Measurements from ENCODE around the gene DAPK1. TPM values are rescaled to one million over a fixed set of nuclear protein-coding genes. Genes with fewer than 3 reads are reported as not detected.

The DAPK1 gene
- total RNA-seq, 1 donor from 2014 or later, result 3.6 TPM

DNA sequence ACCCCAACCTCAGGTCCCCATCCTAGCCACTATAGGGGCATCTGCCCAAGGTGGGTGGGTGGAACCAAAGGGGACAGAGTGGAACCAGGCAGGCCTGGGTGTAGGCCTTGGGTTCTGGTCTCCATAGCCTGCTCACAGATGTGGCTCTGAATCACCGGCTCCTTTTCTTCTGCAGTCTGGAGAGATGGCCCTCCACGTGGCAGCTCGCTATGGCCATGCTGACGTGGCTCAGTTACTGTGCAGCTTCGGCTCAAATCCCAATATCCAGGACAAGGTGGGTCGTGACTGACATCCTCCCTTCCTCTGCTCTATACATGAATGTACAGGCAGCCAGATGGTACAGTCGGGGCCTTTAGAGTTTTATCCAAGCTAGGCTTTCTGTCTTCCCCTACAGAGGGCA, 150.9 kb downstream of the DAPK1 start:
- intact Hi-C loops (cut with micrococcal nuclease), result no loop called here
- Mint-ChIP-seq H3K27ac (no peak overlapping the region), H3K27me3 (peaks cover under 1% of the 10 kb centered on the region), H3K9me3 (no peaks in the 10 kb centered on the region), H3K4me1 (no peaks in the 10 kb centered on the region), H3K36me3 (ENCODE audit: low read depth) (no peaks in the 10 kb centered on the region), H3K4me3 (no peak overlapping the region)
- no peak for DNase-seq

DNA sequence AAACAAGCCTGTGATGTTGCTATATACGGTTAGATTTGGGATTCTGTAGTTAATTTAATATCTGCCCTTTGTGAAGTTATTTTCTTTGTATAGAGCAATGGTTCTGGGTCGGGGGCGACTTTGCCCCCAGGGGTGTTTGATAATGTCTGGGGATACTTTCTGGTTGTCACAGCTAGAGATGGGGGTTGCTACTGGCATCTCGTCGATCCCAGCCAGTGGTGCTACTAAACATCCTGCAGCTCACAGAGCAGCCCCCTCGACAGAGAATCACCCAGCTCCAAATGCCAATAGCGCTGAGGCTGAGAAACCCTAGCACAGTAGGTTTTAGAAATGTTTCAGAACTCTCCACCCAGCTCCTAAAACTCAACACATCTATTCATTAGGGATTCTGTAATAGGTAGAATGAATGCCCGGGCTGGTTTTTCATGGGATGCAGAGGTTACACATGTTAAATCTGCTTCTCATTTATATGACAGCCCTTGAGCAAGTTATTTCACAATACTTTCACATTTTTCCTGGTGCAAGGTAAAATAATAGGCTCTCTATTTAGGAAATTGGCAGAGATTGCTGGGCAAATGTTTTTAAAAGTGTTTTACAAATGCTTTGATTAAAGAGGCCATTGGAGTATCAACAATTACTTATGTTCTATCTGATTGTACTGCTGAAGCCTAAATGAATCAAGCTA, 153.1 kb downstream of the DAPK1 start:
- Mint-ChIP-seq H3K4me1 (no peaks in the 10 kb centered on the region), H3K4me3 (no peak overlapping the region), H3K27me3 (no peaks in the 10 kb centered on the region), H3K36me3 (ENCODE audit: low read depth) (no peaks in the 10 kb centered on the region), H3K27ac (no peak overlapping the region), H3K9me3 (no peaks in the 10 kb centered on the region)
- DNase-seq, result no peak
- intact Hi-C loops (cut with micrococcal nuclease), result no loop called here

DNA sequence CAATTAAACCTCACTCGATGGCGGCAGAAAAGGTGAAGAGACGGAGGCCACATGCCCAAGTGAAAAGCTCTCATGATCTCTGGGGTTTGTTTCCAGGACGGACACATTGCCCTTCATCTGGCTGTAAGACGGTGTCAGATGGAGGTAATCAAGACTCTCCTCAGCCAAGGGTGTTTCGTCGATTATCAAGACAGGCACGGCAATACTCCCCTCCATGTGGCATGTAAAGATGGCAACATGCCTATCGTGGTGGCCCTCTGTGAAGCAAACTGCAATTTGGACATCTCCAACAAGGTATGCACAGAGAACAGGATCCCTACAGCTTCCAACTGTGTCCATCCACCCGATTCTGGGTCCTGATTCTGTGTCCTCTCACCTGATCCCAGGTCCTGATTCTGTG, 153.8 kb downstream of the DAPK1 start:
- no peaks in the 10 kb centered on the region for H3K36me3 Mint-ChIP-seq (ENCODE audit: low read depth)
- intact Hi-C loops (cut with micrococcal nuclease), result no loop called here

DNA sequence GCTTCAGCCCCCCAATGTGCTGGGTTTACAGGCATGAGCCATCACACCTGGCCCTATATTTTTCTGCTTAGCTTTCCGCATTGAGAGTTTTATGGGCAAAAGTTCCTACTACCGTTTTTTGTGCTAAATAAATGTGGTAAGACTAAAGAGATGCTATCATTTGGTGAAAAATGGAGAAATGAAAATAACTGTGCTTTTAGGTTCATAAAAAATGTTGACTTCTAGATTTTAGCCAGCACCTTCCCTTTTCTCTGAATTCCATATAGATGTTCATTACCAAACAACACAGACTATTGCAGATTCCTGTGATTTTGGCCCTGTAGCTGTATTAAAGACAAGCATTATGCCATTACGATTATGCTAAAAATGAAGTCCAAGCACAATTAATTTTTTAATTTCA, 156.3 kb downstream of the DAPK1 start:
- H3K9me3 Mint-ChIP-seq, result no peaks in the 10 kb centered on the region
- H3K36me3 Mint-ChIP-seq (ENCODE audit: low read depth), result no peaks in the 10 kb centered on the region

More for the DNA sequence above, 153.8 kb downstream of the DAPK1 start:
- Mint-ChIP-seq H3K9me3 (no peaks in the 10 kb centered on the region), H3K27me3 (no peaks in the 10 kb centered on the region), H3K27ac (no peak overlapping the region), H3K4me1 (no peaks in the 10 kb centered on the region), H3K4me3 (no peak overlapping the region)
- DNase-seq, result no peak

DNA sequence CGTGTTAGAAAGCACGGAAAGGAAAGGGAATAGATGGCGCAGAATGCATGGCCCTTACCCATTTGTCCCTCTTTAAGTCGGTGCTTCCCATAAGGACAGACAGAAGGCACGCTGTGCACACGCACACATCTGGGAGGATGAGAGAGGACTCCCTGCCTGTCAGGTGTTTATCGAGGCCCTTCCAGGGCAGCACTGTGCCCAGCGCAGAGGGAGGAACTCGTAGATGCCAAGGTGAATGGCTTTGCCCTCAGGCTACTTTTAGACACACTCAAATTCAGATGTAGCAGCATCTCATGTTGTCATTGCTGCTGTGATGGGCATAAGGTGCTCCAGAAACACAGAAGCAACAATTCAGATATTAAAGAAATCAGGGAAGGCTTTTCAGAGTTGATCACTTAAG, 158.1 kb downstream of the DAPK1 start:
- DNase-seq, result no peak
- Mint-ChIP-seq H3K27me3 (no peaks in the 10 kb centered on the region), H3K36me3 (ENCODE audit: low read depth) (no peaks in the 10 kb centered on the region), H3K27ac (no peak overlapping the region), H3K4me3 (no peak overlapping the region), H3K4me1 (no peaks in the 10 kb centered on the region), H3K9me3 (no peaks in the 10 kb centered on the region)
- intact Hi-C loops (cut with micrococcal nuclease), result no loop called here

More for the DNA sequence above, 156.3 kb downstream of the DAPK1 start:
- Mint-ChIP-seq H3K4me3 (no peak overlapping the region), H3K4me1 (no peaks in the 10 kb centered on the region), H3K27me3 (no peaks in the 10 kb centered on the region), H3K27ac (no peak overlapping the region)
- intact Hi-C loops (cut with micrococcal nuclease), result no loop called here
- DNase-seq, result no peak

DNA sequence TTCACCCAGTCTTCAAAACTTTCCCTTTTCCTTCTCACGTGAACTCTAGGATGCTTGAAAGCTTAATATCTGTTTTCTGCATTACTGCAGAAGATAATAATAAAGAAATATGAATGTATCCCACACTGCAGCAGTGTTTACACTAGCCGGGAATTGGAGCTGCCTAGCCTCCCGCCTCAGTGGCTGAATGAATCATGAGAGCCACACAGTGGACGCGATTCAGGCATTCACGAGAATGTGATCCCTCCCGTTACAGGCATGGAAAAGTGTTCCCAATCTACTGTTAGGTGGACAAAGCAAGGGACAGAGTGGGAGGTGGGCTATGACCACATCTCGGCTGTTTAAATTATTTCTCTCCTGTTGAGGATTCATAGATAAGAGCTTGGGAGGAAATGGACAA, 158.8 kb downstream of the DAPK1 start:
- no peak for DNase-seq
- Mint-ChIP-seq H3K36me3 (ENCODE audit: low read depth) (no peaks in the 10 kb centered on the region), H3K9me3 (no peaks in the 10 kb centered on the region), H3K4me3 (no peak overlapping the region), H3K27me3 (no peaks in the 10 kb centered on the region), H3K4me1 (no peaks in the 10 kb centered on the region), H3K27ac (no peak overlapping the region)
- intact Hi-C loops (cut with micrococcal nuclease), result no loop called here

DNA sequence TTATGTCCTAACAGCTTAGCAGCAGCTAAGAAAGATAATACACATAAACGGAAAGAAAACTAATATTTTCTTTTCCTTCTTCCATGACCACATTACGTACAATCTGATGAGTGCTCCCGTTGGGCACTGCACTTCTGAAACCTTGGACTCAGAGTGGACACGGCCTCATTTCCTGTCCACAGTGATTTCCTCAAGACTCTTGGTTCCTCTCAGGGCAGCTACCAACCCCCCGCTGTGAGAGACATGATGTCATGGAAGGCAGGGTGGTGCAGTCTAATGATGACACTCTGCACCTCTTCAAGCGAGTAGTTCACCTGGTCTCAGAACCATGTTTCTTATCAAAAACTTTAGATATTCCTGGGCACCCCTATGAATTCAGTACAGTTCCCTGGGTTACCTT, 159.5 kb downstream of the DAPK1 start:
- H3K9me3 Mint-ChIP-seq, result no peaks in the 10 kb centered on the region
- no peaks in the 10 kb centered on the region for H3K4me1 Mint-ChIP-seq
- intact Hi-C loops (cut with micrococcal nuclease), result no loop called here

DNA sequence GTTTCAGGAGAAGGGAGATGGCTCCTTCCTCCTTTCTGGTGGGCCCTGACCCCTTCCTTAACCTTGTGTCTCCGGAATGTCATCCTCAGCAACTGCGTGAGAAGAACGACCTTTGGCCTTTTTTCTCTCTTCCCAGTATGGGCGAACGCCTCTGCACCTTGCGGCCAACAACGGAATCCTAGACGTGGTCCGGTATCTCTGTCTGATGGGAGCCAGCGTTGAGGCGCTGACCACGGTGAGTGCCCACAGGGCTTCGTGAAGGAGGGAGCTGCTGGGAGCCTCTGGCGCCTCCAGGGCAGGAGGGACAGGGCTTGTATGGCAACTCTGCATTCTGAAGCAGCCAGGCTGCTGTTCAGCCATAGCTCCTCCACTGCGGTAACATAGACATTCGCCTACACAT, 160.2 kb downstream of the DAPK1 start:
- Mint-ChIP-seq H3K4me3 (no peak overlapping the region), H3K4me1 (peaks cover 2% of the 10 kb centered on the region), H3K9me3 (no peaks in the 10 kb centered on the region), H3K36me3 (ENCODE audit: low read depth) (no peaks in the 10 kb centered on the region), H3K27me3 (peaks cover 2% of the 10 kb centered on the region), H3K27ac (no peak overlapping the region)
- DNase-seq, result no peak
- intact Hi-C loops (cut with micrococcal nuclease), result no loop called here

More for the DNA sequence above, 159.5 kb downstream of the DAPK1 start:
- H3K27me3 Mint-ChIP-seq, result no peaks in the 10 kb centered on the region
- no peak overlapping the region for H3K27ac Mint-ChIP-seq
- no peak overlapping the region for H3K4me3 Mint-ChIP-seq
- no peak for DNase-seq
- H3K36me3 Mint-ChIP-seq (ENCODE audit: low read depth), result no peaks in the 10 kb centered on the region

DNA sequence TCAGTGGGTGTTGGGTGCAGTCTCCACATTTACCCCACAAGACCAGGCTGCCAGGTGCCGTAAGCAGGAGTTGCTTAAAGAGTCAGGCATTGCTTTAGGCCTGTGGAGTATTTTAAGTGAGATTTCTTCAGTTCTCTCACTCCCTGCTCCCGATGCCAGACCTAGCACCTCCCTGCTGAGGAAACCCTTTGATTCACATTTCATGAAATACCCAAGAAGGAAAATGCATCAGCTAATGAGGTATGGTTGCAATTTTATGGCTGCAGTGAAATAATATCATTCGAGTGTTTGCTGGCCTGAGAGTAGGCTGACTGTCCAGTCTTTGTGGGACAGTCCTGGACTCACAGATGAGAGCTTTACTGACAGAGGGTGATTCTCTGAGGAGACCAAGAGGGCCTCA, 160.8 kb downstream of the DAPK1 start:
- no peak for DNase-seq
- H3K4me3 Mint-ChIP-seq, result no peak overlapping the region
- no peaks in the 10 kb centered on the region for H3K36me3 Mint-ChIP-seq (ENCODE audit: low read depth)
- peaks cover 4% of the 10 kb centered on the region for H3K4me1 Mint-ChIP-seq
- H3K9me3 Mint-ChIP-seq, result no peaks in the 10 kb centered on the region
- intact Hi-C loops (cut with micrococcal nuclease), result no loop called here
- H3K27ac Mint-ChIP-seq, result no peak overlapping the region
- peaks cover 3% of the 10 kb centered on the region for H3K27me3 Mint-ChIP-seq

DNA sequence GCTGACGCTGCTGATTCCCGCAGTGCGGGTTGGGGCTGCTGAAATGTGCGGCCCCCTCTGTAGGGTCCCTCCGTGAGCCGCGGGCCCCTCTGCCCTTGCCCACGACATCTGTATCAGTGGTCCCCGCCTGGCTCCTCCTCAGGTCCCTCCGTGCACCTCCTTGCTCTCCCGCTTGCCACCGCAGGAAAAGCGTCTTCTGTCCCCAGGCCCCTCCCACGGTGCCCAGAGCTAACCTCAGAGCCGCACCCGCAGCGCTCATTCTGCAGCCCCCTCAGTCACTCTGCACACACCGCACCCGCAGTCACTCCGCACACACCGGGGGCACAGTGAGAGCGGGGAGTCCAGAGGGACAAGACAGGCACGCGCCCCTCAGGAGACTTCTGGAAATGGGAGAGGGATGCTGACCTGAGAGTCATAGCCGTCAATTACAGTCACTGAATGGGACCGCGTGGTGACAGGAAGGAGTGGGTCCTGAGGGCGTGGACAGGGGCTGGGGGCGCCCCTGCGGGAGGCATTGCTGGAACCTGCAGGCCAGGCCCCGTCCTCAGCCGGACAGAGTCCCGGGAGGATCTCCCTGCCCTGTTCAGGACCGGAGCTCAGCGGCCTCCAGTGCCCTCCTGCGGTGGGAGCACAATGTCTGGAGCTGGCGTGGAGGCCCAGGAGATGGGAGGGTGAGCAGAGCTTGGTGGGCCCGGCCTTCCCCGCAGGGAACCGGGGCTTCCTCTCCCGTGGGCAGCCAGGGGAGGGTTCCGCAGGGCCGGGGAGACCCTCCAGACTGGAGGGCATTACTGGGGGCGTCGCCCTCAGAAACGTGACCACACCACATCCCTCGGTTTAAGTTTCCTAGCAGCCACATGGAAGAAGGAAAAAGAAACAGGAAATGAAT, 162.1 kb downstream of the DAPK1 start:
- intact Hi-C loops (cut with micrococcal nuclease), result no loop called here
- no peak for DNase-seq

DNA sequence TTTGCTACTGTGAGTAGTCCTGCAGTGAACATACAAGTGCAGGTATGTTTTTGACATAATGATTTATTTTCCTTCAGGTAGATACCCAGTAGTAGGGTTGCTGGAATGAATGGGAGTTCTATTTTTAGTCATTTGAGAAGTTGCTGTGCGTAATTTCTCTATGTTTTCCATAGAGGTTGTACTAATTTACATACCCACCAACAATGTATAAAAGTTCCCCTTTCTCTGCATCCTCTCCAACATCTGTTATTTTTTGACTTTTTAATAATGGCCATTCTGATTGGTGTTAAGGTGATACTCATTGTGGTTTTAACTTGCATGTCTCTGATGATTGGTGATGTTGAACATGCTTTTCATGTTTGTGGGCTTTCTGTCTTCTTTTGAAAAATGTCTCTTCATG, 163.6 kb downstream of the DAPK1 start:
- no peak for DNase-seq
- Mint-ChIP-seq H3K27ac (no peak overlapping the region), H3K27me3 (peaks cover 3% of the 10 kb centered on the region), H3K9me3 (no peaks in the 10 kb centered on the region), H3K36me3 (ENCODE audit: low read depth) (no peaks in the 10 kb centered on the region), H3K4me1 (peaks cover 4% of the 10 kb centered on the region), H3K4me3 (no peak overlapping the region)
- intact Hi-C loops (cut with micrococcal nuclease), result no loop called here

More for the DNA sequence above, 162.1 kb downstream of the DAPK1 start:
- Mint-ChIP-seq H3K9me3 (no peaks in the 10 kb centered on the region), H3K36me3 (ENCODE audit: low read depth) (no peaks in the 10 kb centered on the region), H3K27ac (no peak overlapping the region), H3K27me3 (peaks cover 3% of the 10 kb centered on the region), H3K4me1 (peaks cover 4% of the 10 kb centered on the region), H3K4me3 (no peak overlapping the region)

DNA sequence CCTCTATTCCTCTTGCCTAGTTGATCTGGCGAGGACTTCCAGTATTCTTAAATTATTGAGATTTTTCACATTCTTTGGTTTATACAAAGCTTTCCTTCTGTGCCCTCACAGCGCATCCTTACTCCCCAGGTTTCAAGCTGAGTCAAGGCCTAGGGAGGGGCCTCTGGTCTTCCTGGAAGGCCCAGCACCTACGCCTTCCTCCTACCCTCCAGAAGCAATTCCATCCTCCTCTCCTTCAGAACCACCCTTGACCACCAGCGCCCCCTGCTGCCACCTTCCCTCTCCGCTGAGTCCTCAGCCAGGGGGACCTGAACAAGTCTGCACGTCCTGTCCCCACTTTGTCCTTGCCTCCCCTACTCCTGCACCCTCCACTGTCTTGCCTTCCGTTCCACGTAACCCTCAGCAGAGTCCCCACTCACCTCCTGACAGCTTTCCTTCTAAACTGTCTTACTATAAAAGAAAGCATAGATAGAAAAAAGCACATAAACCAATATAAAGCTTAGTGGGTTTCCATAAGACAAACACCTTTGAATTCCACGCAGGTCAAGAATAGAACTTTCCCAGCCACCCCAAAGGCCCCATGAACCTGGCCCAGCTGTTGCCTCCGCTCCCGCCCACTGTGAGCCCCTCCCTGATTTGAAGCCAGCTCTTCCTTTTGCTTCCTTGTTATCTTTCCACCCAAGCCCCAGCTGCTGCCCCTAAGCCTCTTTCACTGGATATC, 165.3 kb downstream of the DAPK1 start:
- Mint-ChIP-seq H3K36me3 (ENCODE audit: low read depth) (no peaks in the 10 kb centered on the region), H3K27ac (no peak overlapping the region), H3K27me3 (peaks cover 3% of the 10 kb centered on the region), H3K9me3 (no peaks in the 10 kb centered on the region), H3K4me3 (no peak overlapping the region), H3K4me1 (peaks cover 4% of the 10 kb centered on the region)
- intact Hi-C loops (cut with micrococcal nuclease), result loop anchor here (1.0 kb wide), 1 partner anchor 326 kb away; no protein-coding TSS in a partner anchor
- DNase-seq, result peak; percentile 80

DNA sequence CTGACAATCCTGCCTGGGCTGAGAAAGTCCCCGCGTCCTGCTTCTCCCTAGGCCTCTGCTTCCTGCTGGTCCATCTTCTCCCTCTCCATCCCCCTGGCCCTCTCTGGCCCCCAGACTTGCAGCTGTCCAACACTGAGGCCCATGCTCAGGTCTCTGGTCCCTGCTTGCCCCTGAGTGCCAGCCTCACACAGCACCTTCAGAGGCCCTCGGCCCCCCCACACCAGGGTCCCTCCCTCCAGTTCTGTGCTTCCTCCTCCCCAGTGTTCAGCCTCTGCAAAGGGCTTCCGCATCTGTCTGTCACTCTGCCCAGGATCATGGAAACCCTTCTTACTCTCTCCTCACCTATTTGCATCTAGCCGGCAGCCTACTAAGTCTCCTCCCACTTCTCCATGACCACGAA, 165.9 kb downstream of the DAPK1 start:
- no peak for DNase-seq
- Mint-ChIP-seq H3K27ac (no peak overlapping the region), H3K4me1 (peaks cover 4% of the 10 kb centered on the region), H3K36me3 (ENCODE audit: low read depth) (no peaks in the 10 kb centered on the region), H3K4me3 (no peak overlapping the region), H3K9me3 (no peaks in the 10 kb centered on the region), H3K27me3 (peaks cover 3% of the 10 kb centered on the region)
- intact Hi-C loops (cut with micrococcal nuclease), result loop anchor here (1.0 kb wide), 1 partner anchor 326 kb away; no protein-coding TSS in a partner anchor
